Kidney (tissue), 14 donors: ENCODE measurements around the gene MCCC1. TPM values are rescaled to one million over a fixed set of nuclear protein-coding genes. Genes with fewer than 3 reads are reported as not detected.

Experiments
- DNase-seq, 5 donors: peaks; one replicate each; pipeline ENCODE4 v3.0.0-alpha.2; 2013 to 2020
- FAIRE-seq: peaks from 2 replicates; lab custom pipeline; 2012; peaks lifted over from hg19 to GRCh38; lab: Jason Lieb, UNC
- H3K27ac ChIP-seq, 2 donors: one replicate each; pipeline ENCODE4 v1.7.0; 2013; ENCODE audit warnings: low read depth in 2 of 2, low read length in 2 of 2, inconsistent platforms in 1 of 2
- H3K27me3 ChIP-seq: one replicate; pipeline ENCODE4 v1.7.1; 2013; ENCODE audit warnings: low read length, inconsistent platforms; ENCODE audit not compliant: control insufficient read depth, insufficient read depth
- H3K36me3 ChIP-seq, 3 donors: one replicate each; pipeline versions ENCODE4 v1.7.0 to v1.7.1; 2013; ENCODE audit warnings: low read length in 3 of 3, control low read depth in 1 of 3, inconsistent platforms in 1 of 3; ENCODE audit not compliant: insufficient read depth in 3 of 3, control insufficient read depth in 2 of 3
- H3K4me1 ChIP-seq, 3 donors: one replicate each; pipeline versions ENCODE4 v1.7.0 to v1.7.1; 2013; ENCODE audit warnings: low read length in 3 of 3, inconsistent platforms in 1 of 3, low read depth in 1 of 3; ENCODE audit not compliant: control insufficient read depth in 2 of 3, insufficient read depth in 2 of 3
- H3K4me3 ChIP-seq, 3 donors: one replicate each; pipeline versions ENCODE4 v1.7.0 to v1.8.1; 2013; ENCODE audit warnings: low read length in 3 of 3, control low read depth in 1 of 3, inconsistent platforms in 1 of 3
- H3K9ac ChIP-seq, 3 donors: one replicate each; pipeline versions ENCODE4 v1.7.0 to v1.7.1; 2013; ENCODE audit warnings: low read length in 3 of 3, control low read depth in 1 of 3, inconsistent platforms in 1 of 3
- H3K9me3 ChIP-seq, 3 donors: one replicate each; pipeline versions ENCODE4 v1.7.0 to v1.7.1; 2013; ENCODE audit warnings: low read length in 3 of 3, control low read depth in 1 of 3, inconsistent platforms in 1 of 3; ENCODE audit not compliant: control insufficient read depth in 2 of 3, insufficient read depth in 1 of 3
- intact Hi-C: fragments of 100-400 bp; cut with DNase I; formaldehyde crosslinking; loops from one replicate; pipeline ENCODE4 v1.11.1; 2022
- polyA plus RNA-seq: library from polyadenylated mRNA; stranded (reverse); fragments of 350-450 nt; fragmentation: Illumina TruSeq; extraction: RNeasy Lipid Tissue Mini Kit (QIAGEN cat#74804); gene quantifications from one replicate; pipeline ENCODE4 v1.2.3, GENCODE V29; 2014; ENCODE audit warnings: low read depth, low replicate concordance; ENCODE audit not compliant: insufficient read depth
- total RNA-seq: library from RNA; stranded (reverse); fragmentation: NEBNext Ultra II Directional; extraction: Animal tissue kit (Norgen Biotek cat#: 25700); gene quantifications from one replicate; pipeline ENCODE4 v1.2.1, GENCODE V29; 2021
- TF ChIP-seq, protein P1 (sequence below): IDR thresholded peaks from 3 replicates; pipeline ENCODE4 v1.5.1; 2012; ENCODE audit warnings: mild to moderate bottlenecking, moderate library complexity, borderline replicate concordance; ENCODE audit not compliant: insufficient read depth; ENCODE audit errors: extremely low read depth
- donor health status: control.
- donor health status: control.
- donor health status: control.
- donor health status: control.
- donor health status: control.
- donor health status: DM: yes; HTN: yes; CAD: no.
- donor health status: Normal renal cell carcinoma (clear cell type).

MCCC1 gene
- total and polyA plus RNA-seq, 2 donors from 2014 or later = 35.3 to 85.5 TPM

DNA sequence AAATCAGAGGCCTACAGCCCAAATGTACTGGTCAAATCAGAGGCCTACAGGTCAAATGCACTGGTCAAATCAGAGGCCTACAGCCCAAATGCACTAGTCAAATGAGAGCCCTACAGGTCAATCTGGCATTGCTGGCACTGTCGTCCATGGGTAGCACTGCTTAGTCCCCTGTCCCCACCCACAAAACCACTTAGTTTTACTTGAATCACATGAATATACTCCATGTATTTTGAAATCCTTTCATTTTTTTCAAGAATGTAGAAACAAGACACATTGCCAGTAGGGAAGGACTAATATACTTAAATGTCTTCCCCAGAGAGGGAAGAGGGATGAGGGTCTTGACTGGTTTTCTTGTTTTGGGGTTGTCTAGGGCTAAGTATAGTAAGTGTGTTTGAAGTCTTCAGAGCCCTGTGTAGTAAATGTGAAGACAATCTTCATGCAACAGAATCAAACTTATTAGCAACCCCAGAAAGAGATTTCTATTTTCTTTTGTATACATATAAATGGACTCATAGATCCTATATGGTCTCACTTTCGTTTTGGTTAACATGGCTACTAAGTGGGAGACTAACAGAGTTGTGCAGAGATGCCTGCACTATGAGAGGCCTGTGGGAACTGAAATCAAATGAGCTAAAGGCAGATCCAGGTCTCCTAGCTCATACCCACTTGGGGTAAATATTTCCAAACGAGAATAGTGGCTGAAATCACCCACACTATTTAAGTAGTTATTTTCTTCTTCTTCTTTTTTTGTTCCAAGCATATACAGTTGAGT, 80.7 kb downstream of the MCCC1 start:
- H3K27me3 ChIP-seq = no peaks in the 10 kb centered on the region
- no peaks in the 10 kb centered on the region for H3K4me1 ChIP-seq
- no peak overlapping the region for H3K4me3 ChIP-seq
- FAIRE-seq = no peak
- intact Hi-C loops = no loop called here
- H3K9ac ChIP-seq = no peak overlapping the region
- no peak for DNase-seq
- no peaks in the 10 kb centered on the region for H3K9me3 ChIP-seq
- no peak overlapping the region for H3K27ac ChIP-seq
- TF ChIP-seq, protein P1, sequence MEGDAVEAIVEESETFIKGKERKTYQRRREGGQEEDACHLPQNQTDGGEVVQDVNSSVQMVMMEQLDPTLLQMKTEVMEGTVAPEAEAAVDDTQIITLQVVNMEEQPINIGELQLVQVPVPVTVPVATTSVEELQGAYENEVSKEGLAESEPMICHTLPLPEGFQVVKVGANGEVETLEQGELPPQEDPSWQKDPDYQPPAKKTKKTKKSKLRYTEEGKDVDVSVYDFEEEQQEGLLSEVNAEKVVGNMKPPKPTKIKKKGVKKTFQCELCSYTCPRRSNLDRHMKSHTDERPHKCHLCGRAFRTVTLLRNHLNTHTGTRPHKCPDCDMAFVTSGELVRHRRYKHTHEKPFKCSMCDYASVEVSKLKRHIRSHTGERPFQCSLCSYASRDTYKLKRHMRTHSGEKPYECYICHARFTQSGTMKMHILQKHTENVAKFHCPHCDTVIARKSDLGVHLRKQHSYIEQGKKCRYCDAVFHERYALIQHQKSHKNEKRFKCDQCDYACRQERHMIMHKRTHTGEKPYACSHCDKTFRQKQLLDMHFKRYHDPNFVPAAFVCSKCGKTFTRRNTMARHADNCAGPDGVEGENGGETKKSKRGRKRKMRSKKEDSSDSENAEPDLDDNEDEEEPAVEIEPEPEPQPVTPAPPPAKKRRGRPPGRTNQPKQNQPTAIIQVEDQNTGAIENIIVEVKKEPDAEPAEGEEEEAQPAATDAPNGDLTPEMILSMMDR = no peak
- peaks cover 9 to 40% (median 14%) of the 10 kb centered on the region in 3 donors for H3K36me3 ChIP-seq

DNA sequence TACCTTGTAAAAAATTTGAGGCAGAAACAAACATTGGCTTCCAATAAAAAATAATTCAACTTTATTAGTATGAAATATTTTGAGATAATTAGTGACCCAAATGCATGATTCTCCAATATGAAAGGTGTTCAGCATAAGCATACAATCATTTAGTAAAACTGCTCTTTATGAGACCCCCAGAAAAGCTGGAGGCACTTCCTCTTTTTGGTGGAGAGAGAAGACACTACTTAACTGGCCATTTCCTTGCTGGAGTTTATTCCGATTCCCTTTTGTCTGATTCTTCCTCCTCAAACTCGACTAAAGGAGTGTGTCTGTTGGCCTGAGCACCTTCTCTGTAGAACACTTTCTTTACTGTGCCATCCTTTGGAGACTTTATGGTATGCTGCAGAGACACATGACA, 84.1 kb downstream of the MCCC1 start:
- TF ChIP-seq, protein P1 = no peak
- H3K36me3 ChIP-seq = peaks cover 6 to 28% (median 7%) of the 10 kb centered on the region in 3 donors
- DNase-seq = no peak

DNA sequence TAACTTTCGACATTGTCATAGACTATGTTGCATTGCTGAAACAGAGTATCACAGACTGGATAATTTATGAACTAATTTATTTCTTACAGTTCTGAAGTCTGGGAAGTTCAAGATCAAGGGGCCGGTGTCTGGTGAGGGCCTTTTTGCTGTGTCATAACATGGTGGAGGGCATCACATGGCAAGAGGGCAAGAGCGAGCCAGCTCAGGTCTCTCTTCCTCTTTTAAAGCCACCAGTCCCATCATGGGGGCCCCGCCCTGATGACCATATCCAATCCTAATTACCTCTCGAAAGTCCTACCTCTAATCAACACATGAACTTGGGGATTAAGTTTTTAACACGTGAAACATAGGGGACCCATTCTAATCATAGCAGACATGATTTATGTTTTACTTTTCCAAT, 85.4 kb downstream of the MCCC1 start:
- no peaks in the 10 kb centered on the region for H3K9me3 ChIP-seq
- intact Hi-C loops = no loop called here
- no peak overlapping the region for H3K9ac ChIP-seq
- TF ChIP-seq, protein P1 = no peak
- no peak overlapping the region for H3K27ac ChIP-seq
- peaks cover 4 to 19% (median 6%) of the 10 kb centered on the region in 3 donors for H3K36me3 ChIP-seq
- no peaks in the 10 kb centered on the region for H3K27me3 ChIP-seq
- peaks cover 0 to 5% (median 3%) of the 10 kb centered on the region in 3 donors for H3K4me1 ChIP-seq
- no peak overlapping the region for H3K4me3 ChIP-seq
- DNase-seq (no peak), FAIRE-seq (no peak)

More for the DNA sequence above, 84.1 kb downstream of the MCCC1 start:
- Histone ChIP-seq H3K4me1 (peaks cover 0 to 5% (median 3%) of the 10 kb centered on the region in 3 donors), H3K9me3 (no peaks in the 10 kb centered on the region), H3K27me3 (no peaks in the 10 kb centered on the region), H3K27ac (no peak overlapping the region), H3K9ac (no peak overlapping the region), H3K4me3 (no peak overlapping the region)
- no peak for FAIRE-seq
- intact Hi-C loops = no loop called here
